ENCODE measurements around the gene CHMP1B. TPM values are rescaled to one million over a fixed set of nuclear protein-coding genes. Genes with fewer than 3 reads are reported as not detected.

CHMP1B gene
- total RNA-seq, 2 donors from 2014 or later: 42.3 to 80.1 TPM

DNA sequence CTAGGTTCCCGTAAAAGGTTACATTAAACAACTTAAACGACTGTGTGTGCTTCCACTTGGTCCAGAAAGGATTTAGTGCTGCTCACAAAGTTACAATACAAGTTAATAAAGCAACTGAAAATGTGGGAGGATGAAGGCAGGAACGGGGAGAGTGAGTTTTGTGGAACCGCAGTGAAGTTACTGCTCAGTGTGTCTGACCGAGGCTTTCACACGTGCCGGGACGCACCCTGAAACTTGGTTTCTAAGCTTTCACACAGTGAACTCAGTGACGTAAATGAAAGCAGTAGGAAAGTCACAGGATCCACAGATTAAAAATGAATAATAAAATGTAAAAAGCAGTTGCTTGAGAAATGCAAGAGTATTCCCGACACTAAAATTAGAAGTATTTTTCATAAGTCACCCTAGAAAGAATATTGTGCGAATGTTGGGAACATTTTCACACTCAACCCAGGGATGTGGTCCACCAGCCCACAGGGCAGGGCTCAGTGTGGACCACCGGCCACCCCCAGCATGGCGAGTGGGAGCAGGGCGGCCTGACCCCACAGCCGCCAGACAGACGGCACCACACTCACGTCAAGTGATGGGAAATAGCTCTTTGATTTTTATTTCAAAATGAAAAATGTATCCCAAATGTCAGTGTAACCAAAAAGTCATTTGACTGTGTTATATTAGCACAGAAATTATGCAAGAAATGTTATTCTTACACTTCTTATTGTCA lies 32.6 kb upstream of the CHMP1B start:
- H3K9ac ChIP-seq (ENCODE audit: low read depth in 2 of 2, low read length in 2 of 2): no peak overlapping the region
- intact Hi-C loops (cut with DNase I): no loop called here
- H3K4me3 ChIP-seq: no peak overlapping the region
- no peaks in the 10 kb centered on the region for H3K36me3 ChIP-seq
- H3K27ac ChIP-seq: no peak overlapping the region
- no peaks in the 10 kb centered on the region for H3K9me3 ChIP-seq
- H3K27me3 ChIP-seq: no peaks in the 10 kb centered on the region
- TF ChIP-seq, protein P1, sequence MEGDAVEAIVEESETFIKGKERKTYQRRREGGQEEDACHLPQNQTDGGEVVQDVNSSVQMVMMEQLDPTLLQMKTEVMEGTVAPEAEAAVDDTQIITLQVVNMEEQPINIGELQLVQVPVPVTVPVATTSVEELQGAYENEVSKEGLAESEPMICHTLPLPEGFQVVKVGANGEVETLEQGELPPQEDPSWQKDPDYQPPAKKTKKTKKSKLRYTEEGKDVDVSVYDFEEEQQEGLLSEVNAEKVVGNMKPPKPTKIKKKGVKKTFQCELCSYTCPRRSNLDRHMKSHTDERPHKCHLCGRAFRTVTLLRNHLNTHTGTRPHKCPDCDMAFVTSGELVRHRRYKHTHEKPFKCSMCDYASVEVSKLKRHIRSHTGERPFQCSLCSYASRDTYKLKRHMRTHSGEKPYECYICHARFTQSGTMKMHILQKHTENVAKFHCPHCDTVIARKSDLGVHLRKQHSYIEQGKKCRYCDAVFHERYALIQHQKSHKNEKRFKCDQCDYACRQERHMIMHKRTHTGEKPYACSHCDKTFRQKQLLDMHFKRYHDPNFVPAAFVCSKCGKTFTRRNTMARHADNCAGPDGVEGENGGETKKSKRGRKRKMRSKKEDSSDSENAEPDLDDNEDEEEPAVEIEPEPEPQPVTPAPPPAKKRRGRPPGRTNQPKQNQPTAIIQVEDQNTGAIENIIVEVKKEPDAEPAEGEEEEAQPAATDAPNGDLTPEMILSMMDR (IDR thresholded peaks at IDR 0.05): no peak
- DNase-seq: no peak
- H3K4me1 ChIP-seq: no peaks in the 10 kb centered on the region

DNA sequence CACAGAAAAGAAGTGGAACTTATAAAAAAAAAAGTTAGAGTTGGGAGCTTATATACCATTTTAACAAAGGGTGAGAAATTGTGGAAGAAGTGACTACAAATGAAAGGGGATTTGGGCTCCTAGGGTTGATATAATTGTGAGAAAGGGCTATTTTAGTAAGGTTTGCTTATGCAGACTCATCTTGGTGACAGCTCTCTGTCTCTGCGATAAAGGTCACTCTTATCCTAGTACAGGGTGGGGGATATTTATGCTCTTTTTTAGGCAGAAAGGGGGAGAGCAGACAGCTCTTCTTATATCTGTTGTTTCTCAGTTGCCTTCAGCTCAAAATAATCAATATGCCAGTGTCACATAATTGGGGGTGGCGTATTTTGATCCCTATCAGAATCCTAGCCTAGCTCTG lies 31.3 kb upstream of the CHMP1B start:
- no peaks in the 10 kb centered on the region for H3K4me1 ChIP-seq
- intact Hi-C loops (cut with DNase I): no loop called here
- no peak for DNase-seq
- no peaks in the 10 kb centered on the region for H3K36me3 ChIP-seq
- H3K9ac ChIP-seq (ENCODE audit: low read depth in 2 of 2, low read length in 2 of 2): no peak overlapping the region
- H3K9me3 ChIP-seq: no peaks in the 10 kb centered on the region
- H3K4me3 ChIP-seq: no peak overlapping the region
- TF ChIP-seq, protein P1 (IDR thresholded peaks at IDR 0.05): no peak
- no peaks in the 10 kb centered on the region for H3K27me3 ChIP-seq
- H3K27ac ChIP-seq: no peak overlapping the region

DNA sequence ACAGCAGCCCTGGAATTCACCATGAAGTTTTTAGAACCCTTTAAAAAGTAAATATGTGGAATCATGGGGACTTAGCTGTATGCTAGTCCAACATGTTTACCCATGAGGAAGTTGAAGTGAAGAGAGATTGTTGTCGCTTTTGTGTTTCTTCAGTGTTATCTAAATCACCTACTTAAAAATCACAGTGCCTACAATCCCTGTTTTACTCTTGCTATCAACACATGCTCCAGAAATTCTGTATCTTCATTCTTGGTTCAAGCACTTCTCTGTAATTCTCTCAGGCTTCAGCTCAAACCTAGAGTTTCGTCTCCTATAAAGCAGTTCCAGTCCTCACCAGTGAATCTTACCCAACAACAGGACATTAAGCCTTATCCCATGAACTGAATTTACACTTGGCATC lies 30.5 kb upstream of the CHMP1B start:
- TF ChIP-seq, protein P1 (IDR thresholded peaks at IDR 0.05): no peak
- Histone ChIP-seq H3K9me3 (no peaks in the 10 kb centered on the region), H3K4me1 (no peaks in the 10 kb centered on the region), H3K27ac (no peak overlapping the region), H3K4me3 (no peak overlapping the region), H3K27me3 (no peaks in the 10 kb centered on the region), H3K36me3 (no peaks in the 10 kb centered on the region), H3K9ac (ENCODE audit: low read depth in 2 of 2, low read length in 2 of 2) (no peak overlapping the region)
- intact Hi-C loops (cut with DNase I): no loop called here
- no peak for DNase-seq

DNA sequence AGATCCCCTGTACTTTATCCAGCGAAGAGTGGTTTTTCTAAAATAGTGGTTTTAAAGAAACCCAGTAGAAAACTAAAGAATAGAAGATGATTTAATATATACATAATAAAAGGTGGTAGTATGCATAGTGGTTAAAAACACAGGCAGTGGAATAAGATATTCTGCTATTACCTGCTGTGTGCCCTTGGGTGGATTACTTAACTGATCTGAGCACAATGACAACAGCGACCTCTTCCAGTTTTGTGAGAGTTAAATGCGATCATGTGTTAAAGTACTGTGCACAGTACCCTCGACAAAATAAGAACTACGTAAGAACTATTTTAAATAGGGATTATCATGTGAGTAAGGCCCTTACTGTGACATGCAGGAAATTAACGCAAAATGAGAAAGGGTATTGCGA lies 30.0 kb upstream of the CHMP1B start:
- intact Hi-C loops (cut with DNase I): no loop called here
- Histone ChIP-seq H3K36me3 (no peaks in the 10 kb centered on the region), H3K27me3 (no peaks in the 10 kb centered on the region), H3K4me3 (no peak overlapping the region), H3K9ac (ENCODE audit: low read depth in 2 of 2, low read length in 2 of 2) (no peak overlapping the region), H3K9me3 (no peaks in the 10 kb centered on the region), H3K4me1 (no peaks in the 10 kb centered on the region), H3K27ac (no peak overlapping the region)
- DNase-seq: no peak
- TF ChIP-seq, protein P1 (IDR thresholded peaks at IDR 0.05): no peak

DNA sequence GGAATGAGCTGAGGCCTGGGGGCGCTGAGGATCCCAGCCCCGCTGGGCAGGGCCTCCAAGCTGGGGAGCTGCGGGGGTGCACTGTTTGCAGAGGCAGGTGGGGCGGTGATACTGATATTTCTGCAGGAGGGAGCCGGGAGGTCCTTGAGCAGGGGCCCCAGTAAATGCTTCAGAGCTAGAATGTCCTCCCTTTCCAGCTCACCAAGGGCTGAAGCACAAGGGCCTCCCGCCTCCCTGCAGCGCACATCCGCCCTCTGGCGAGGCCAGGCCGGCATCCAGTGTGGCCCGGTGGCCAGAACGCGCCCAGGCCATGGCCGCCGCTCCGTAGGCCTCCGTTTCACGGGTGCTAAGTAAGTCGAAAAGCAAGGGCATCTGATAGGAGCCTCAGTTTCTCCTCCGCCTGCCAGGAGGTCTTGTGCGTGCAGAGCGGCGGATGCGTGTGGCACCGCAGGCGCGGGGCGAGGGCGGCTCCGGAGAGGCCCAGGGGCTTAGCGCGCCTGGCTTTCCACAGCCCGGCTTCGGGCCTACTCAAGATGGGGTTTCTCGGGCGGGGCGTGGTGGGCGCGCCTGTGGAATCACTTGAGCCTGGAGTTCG lies 29.5 kb upstream of the CHMP1B start:
- Histone ChIP-seq H3K27ac (no peak overlapping the region), H3K9me3 (no peaks in the 10 kb centered on the region), H3K27me3 (no peaks in the 10 kb centered on the region), H3K9ac (ENCODE audit: low read depth in 2 of 2, low read length in 2 of 2) (no peak overlapping the region), H3K4me3 (no peak overlapping the region), H3K4me1 (no peaks in the 10 kb centered on the region), H3K36me3 (no peaks in the 10 kb centered on the region)
- DNase-seq: no peak
- intact Hi-C loops (cut with DNase I): no loop called here
- TF ChIP-seq, protein P1 (IDR thresholded peaks at IDR 0.05): no peak
